ENCODE measurements around the gene FXYD1. TPM values are rescaled to one million over a fixed set of nuclear protein-coding genes. Genes with fewer than 3 reads are reported as not detected.
A peak's percentile ranks its signal among the peaks of the same experiment; 100 is the strongest.

Gene FXYD1
- total RNA-seq, 1 experiment from 2014 or later: not detected

GRCh38 chr19:35116072-35116801, 22.4 kb upstream of the FXYD1 start:
- no peaks in the 10 kb centered on the region for H3K27me3 Mint-ChIP-seq (ENCODE audit: insufficient read depth, unreplicated experiment)
- intact Hi-C loops (cut with micrococcal nuclease): no loop called here
- TF ChIP-seq, protein P1, sequence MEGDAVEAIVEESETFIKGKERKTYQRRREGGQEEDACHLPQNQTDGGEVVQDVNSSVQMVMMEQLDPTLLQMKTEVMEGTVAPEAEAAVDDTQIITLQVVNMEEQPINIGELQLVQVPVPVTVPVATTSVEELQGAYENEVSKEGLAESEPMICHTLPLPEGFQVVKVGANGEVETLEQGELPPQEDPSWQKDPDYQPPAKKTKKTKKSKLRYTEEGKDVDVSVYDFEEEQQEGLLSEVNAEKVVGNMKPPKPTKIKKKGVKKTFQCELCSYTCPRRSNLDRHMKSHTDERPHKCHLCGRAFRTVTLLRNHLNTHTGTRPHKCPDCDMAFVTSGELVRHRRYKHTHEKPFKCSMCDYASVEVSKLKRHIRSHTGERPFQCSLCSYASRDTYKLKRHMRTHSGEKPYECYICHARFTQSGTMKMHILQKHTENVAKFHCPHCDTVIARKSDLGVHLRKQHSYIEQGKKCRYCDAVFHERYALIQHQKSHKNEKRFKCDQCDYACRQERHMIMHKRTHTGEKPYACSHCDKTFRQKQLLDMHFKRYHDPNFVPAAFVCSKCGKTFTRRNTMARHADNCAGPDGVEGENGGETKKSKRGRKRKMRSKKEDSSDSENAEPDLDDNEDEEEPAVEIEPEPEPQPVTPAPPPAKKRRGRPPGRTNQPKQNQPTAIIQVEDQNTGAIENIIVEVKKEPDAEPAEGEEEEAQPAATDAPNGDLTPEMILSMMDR (IDR thresholded peaks at IDR 0.05; ENCODE audit: unreplicated experiment): no peak
- H3K4me1 Mint-ChIP-seq (ENCODE audit: insufficient read depth, unreplicated experiment): peaks cover 54% of the 10 kb centered on the region
- no TSS peak for BruUV-seq (replicated peaks)
- H3K36me3 Mint-ChIP-seq (ENCODE audit: insufficient read depth, unreplicated experiment): peaks cover 7% of the 10 kb centered on the region
- peak; percentile 79 for DNase-seq (ENCODE audit: unreplicated experiment)
- H3K9me3 Mint-ChIP-seq (ENCODE audit: unreplicated experiment): no peaks in the 10 kb centered on the region
- CTCF ChIA-PET: interaction anchor here (0.6 to 6.5 kb wide), 15 partner anchors 8 to 154 kb away, joined by 3 to 91 read pairs (median 5); partner anchors contain the start of gene LGI4
- H3K27ac Mint-ChIP-seq (ENCODE audit: low read depth, unreplicated experiment): no peak overlapping the region
- peak overlapping the region; percentile 57 for H3K4me3 Mint-ChIP-seq (ENCODE audit: unreplicated experiment)
- POLR2A ChIA-PET: interaction anchor here (0.7 to 4.1 kb wide), 14 partner anchors 9 to 422 kb away, joined by 3 to 70 read pairs (median 5); partner anchors contain the start of genes FXYD5 and LGI4

DNA sequence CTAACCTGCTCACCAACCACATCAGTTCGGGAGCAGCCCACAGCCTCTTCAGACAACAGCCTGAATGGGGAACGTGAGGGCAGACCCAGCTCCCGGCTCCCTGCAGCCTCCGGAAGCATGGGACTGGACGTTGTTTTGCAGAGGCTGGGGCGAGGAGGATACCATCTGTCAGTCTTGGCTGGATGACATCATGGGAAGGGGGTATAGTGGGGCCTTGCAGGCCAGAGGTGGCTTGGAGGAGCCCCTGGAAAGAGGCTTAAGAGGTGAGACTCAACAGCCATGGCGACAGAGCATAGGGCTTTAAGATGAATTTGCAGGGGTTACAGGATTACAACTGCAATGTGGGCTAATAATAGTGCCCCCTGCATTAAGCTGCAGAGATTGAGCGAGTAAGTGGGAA, 21.5 kb upstream of the FXYD1 start:
- BruUV-seq (replicated peaks): no TSS peak
- no peak for DNase-seq (ENCODE audit: unreplicated experiment)
- no peaks in the 10 kb centered on the region for H3K9me3 Mint-ChIP-seq (ENCODE audit: unreplicated experiment)
- CTCF ChIA-PET: interaction anchor here (0.6 to 6.5 kb wide), 10 partner anchors 11 to 147 kb away, joined by 3 to 91 read pairs (median 8); partner anchors contain the start of gene LGI4
- H3K4me3 Mint-ChIP-seq (ENCODE audit: unreplicated experiment): peak overlapping the region; percentile 57
- H3K27ac Mint-ChIP-seq (ENCODE audit: low read depth, unreplicated experiment): no peak overlapping the region
- intact Hi-C loops (cut with micrococcal nuclease): no loop called here
- H3K36me3 Mint-ChIP-seq (ENCODE audit: insufficient read depth, unreplicated experiment): peaks cover 7% of the 10 kb centered on the region
- H3K27me3 Mint-ChIP-seq (ENCODE audit: insufficient read depth, unreplicated experiment): no peaks in the 10 kb centered on the region
- POLR2A ChIA-PET: interaction anchor here (1.0 to 4.1 kb wide), 8 partner anchors 8 to 202 kb away, joined by 4 to 70 read pairs (median 15); partner anchors contain the start of genes FXYD5 and LGI4
- TF ChIP-seq, protein P1 (IDR thresholded peaks at IDR 0.05; ENCODE audit: unreplicated experiment): no peak
- peaks cover 60% of the 10 kb centered on the region for H3K4me1 Mint-ChIP-seq (ENCODE audit: insufficient read depth, unreplicated experiment)

DNA sequence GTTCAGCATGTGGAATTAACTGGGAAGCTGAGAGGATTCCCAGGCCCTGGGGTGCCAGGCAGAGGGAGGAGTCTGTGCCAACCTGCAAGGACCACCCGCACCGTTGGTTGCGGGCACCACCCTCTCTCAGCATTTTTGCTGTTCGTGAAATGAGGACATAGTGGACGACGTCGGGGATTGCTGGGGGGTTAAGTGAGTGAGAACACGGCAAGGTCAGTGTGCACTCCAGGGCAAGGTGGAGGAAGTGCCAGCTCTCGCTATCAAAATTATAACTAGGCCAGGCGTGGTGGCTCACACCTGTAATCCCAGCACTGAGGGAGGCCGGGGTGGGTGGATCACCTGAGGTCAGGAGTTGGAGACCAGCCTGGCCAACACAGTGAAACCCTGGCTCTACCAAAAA, 20.8 kb upstream of the FXYD1 start:
- H3K27me3 Mint-ChIP-seq (ENCODE audit: insufficient read depth, unreplicated experiment): no peaks in the 10 kb centered on the region
- POLR2A ChIA-PET: interaction anchor here (0.7 to 4.1 kb wide), 6 partner anchors 8 to 966 kb away, joined by 3 to 70 read pairs (median 12); partner anchors contain the start of gene LGI4
- intact Hi-C loops (cut with micrococcal nuclease): no loop called here
- TF ChIP-seq, protein P1 (IDR thresholded peaks at IDR 0.05; ENCODE audit: unreplicated experiment): no peak
- H3K4me3 Mint-ChIP-seq (ENCODE audit: unreplicated experiment): peak overlapping the region; percentile 62
- no peak for DNase-seq (ENCODE audit: unreplicated experiment)
- H3K9me3 Mint-ChIP-seq (ENCODE audit: unreplicated experiment): no peaks in the 10 kb centered on the region
- no TSS peak for BruUV-seq (replicated peaks)
- peak overlapping the region; percentile 24 for H3K27ac Mint-ChIP-seq (ENCODE audit: low read depth, unreplicated experiment)
- peaks cover 67% of the 10 kb centered on the region for H3K4me1 Mint-ChIP-seq (ENCODE audit: insufficient read depth, unreplicated experiment)
- peaks cover 7% of the 10 kb centered on the region for H3K36me3 Mint-ChIP-seq (ENCODE audit: insufficient read depth, unreplicated experiment)
- CTCF ChIA-PET: interaction anchor here (0.6 to 6.5 kb wide), 10 partner anchors 10 to 146 kb away, joined by 3 to 91 read pairs (median 7); partner anchors contain the start of gene LGI4

DNA sequence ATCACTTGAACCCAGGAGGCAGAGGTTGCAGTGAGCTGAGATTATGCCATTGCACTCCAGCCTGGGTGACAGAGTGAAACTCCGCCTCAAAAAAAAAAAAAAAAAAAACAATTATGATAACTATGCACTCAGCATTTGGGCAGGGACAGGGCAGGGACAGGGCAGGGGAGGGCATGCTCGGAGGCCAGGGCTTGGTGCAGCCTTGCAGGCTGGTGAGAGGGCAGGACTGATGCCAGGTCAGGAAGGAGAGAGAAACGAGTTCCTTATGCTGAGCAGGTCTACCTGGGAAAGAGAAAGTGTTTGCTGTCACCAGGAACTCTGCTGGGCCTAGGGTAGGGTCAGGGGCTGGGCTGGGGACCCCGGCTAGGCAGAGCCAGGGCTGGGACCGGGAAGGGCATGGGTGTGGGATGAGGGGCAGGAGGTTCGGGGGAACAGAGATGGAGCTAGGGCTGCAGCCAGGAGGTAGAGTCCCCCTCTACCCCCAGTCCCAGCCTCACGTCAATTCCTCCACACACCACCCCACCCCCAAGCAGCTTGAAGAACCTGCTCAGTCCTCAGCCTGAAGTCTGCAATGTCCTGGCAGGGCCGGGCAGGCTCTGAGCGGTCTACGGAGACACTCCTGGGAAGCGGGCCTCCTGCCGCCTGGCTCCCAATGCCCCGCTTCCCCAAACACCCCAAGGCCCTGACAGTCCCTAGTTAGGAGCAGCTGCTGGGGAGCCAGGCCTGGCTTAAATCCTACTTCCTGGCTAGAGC, 20.2 kb upstream of the FXYD1 start:
- H3K36me3 Mint-ChIP-seq (ENCODE audit: insufficient read depth, unreplicated experiment): peaks cover 7% of the 10 kb centered on the region
- no peak for DNase-seq (ENCODE audit: unreplicated experiment)
- H3K9me3 Mint-ChIP-seq (ENCODE audit: unreplicated experiment): no peaks in the 10 kb centered on the region
- no TSS peak for BruUV-seq (replicated peaks)
- POLR2A ChIA-PET: interaction anchor here (0.7 to 2.3 kb wide), 3 partner anchors 20 to 129 kb away, joined by 3 to 8 read pairs (median 4); no protein-coding TSS in a partner anchor
- intact Hi-C loops (cut with micrococcal nuclease): no loop called here
- peaks cover 74% of the 10 kb centered on the region for H3K4me1 Mint-ChIP-seq (ENCODE audit: insufficient read depth, unreplicated experiment)
- no peaks in the 10 kb centered on the region for H3K27me3 Mint-ChIP-seq (ENCODE audit: insufficient read depth, unreplicated experiment)
- H3K27ac Mint-ChIP-seq (ENCODE audit: low read depth, unreplicated experiment): peak overlapping the region; percentile 24
- peak overlapping the region; percentile 62 for H3K4me3 Mint-ChIP-seq (ENCODE audit: unreplicated experiment)
- TF ChIP-seq, protein P1 (IDR thresholded peaks at IDR 0.05; ENCODE audit: unreplicated experiment): no peak
- CTCF ChIA-PET: interaction anchor here (0.6 to 6.5 kb wide), 4 partner anchors 10 to 75 kb away, joined by 3 to 91 read pairs (median 3); partner anchors contain the start of gene LGI4

All from MCF 10A (cell line).